Measurements from ENCODE around the gene PDCL3.

Gene PDCL3

GRCh38 chr2:100562613-100563406 lies at the start of gene PDCL3:
PDCL3 (plus strand) TSS chr2:100562993; CDS start chr2:100563068, 75 bp downstream.
- DNase-seq (ENCODE audit: low read depth) = peak; percentile 87

GRCh38 chr2:100513650-100514049 lies 49.1 kb upstream of the PDCL3 start:
- no peak for DNase-seq (ENCODE audit: low read depth)

GRCh38 chr2:100517556-100517955 lies 45.2 kb upstream of the PDCL3 start:
- DNase-seq (ENCODE audit: low read depth) = no peak

- no peak for DNase-seq (ENCODE audit: low read depth)
Observed at GRCh38 chr2:100518801-100519200, 44.0 kb upstream of the PDCL3 start.

GRCh38 chr2:100520224-100520623 lies 42.6 kb upstream of the PDCL3 start:
- no peak for DNase-seq (ENCODE audit: low read depth)

GRCh38 chr2:100522430-100522829 lies 40.4 kb upstream of the PDCL3 start:
- no peak for DNase-seq (ENCODE audit: low read depth)

GRCh38 chr2:100524331-100524730 lies 38.5 kb upstream of the PDCL3 start:
- DNase-seq (ENCODE audit: low read depth) = no peak

GRCh38 chr2:100526868-100527267 lies 35.9 kb upstream of the PDCL3 start:
- DNase-seq (ENCODE audit: low read depth) = no peak

GRCh38 chr2:100527440-100528015 lies 35.3 kb upstream of the PDCL3 start:
- no peak for DNase-seq (ENCODE audit: low read depth)

GRCh38 chr2:100529176-100529575 lies 33.6 kb upstream of the PDCL3 start:
- DNase-seq (ENCODE audit: low read depth) = no peak

- no peak for DNase-seq (ENCODE audit: low read depth)
Observed at GRCh38 chr2:100529900-100530299, 32.9 kb upstream of the PDCL3 start.

GRCh38 chr2:100535855-100536254 lies 26.9 kb upstream of the PDCL3 start:
- DNase-seq (ENCODE audit: low read depth) = no peak

GRCh38 chr2:100537918-100538317 lies 24.9 kb upstream of the PDCL3 start:
- DNase-seq (ENCODE audit: low read depth) = no peak

- DNase-seq (ENCODE audit: low read depth) = no peak
Observed at GRCh38 chr2:100539221-100539620, 23.6 kb upstream of the PDCL3 start.

GRCh38 chr2:100541404-100541803 lies 21.4 kb upstream of the PDCL3 start:
- DNase-seq (ENCODE audit: low read depth) = no peak

GRCh38 chr2:100542418-100542817 lies 20.4 kb upstream of the PDCL3 start:
- no peak for DNase-seq (ENCODE audit: low read depth)

- no peak for DNase-seq (ENCODE audit: low read depth)
Observed at GRCh38 chr2:100544911-100545596, 17.7 kb upstream of the PDCL3 start.

GRCh38 chr2:100546469-100546868 lies 16.3 kb upstream of the PDCL3 start:
- DNase-seq (ENCODE audit: low read depth) = no peak

- DNase-seq (ENCODE audit: low read depth) = no peak
Observed at GRCh38 chr2:100548771-100549170, 14.0 kb upstream of the PDCL3 start.

- DNase-seq (ENCODE audit: low read depth) = no peak
Observed at GRCh38 chr2:100551303-100551702, 11.5 kb upstream of the PDCL3 start.

- no peak for DNase-seq (ENCODE audit: low read depth)
Observed at GRCh38 chr2:100554798-100555407, 7.9 kb upstream of the PDCL3 start.

GRCh38 chr2:100556746-100557145 lies 6.0 kb upstream of the PDCL3 start:
- DNase-seq (ENCODE audit: low read depth) = no peak

All from stimulated activated CD8-positive, alpha-beta memory T cell treated with anti-CD3 and anti-CD28 coated beads, Interleukin-15, amount 100 ng/mL, for 1 hour (primary cell).